Measurements from ENCODE around the gene TRAF7. TPM values are rescaled to one million over a fixed set of nuclear protein-coding genes. Genes with fewer than 3 reads are reported as not detected.
"Not testable (repeated sequence)": the region's sequence is repeated elsewhere in the genome, so short reads cannot be mapped to it uniquely, and the experiment has no call there.

Gene TRAF7
- total RNA-seq = 10 to 100 TPM; 70.7 to 93.7 TPM

DNA sequence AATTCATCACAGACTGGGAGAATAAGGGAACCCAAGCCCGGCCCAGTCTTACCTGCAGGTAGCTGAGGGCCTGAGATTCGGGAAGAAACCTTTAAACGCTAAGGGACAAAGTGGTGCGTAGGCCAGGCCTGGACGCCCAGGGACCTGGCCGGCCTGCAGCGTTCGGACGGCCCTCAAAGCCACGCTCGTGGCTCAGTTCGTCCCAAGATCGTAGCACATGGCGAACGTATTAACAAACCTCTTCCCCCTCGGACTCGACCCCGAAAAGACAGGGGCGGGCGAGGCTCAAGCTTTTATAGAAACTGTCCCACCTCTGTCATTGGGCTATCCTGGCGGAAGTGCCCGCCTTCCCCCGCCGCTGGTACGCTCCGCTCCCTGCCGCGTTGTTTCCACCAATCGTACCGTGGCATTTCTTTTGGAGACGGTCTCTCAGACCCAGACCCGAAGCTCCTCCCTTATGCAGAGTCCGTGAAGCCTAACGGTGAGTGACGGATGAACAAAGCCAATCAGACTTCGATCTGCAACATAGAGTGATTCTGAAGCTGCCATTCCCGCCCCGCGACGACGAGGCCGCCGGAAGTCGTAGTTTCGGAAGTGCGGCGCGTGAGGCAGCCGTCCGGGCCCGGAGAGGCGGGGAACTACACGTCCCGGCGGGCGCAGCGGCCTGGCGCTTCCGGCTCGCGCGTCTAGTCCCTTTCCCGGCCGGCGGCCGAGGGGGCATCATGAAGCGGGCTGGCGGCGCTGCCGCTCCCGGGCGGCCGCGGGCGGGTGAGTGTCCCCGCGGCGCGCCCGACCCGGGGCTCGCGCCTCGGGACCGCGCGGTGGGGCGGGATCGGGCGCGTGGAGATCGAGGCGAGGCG, at the start of gene TRAF7:
Gene TRAF7, plus strand, starts transcription at position 692 of the 860 bp plus-strand sequence. CDS start 8,139 bp downstream, outside the sequence.
- POLR2A ChIA-PET = interaction anchor here (0.6 to 1.6 kb wide), 42 partner anchors 9 to 850 kb away, joined by 3 to 19 read pairs (median 5); partner anchors contain the start of genes AMDHD2, ECI1, HAGH and KCTD5
- ATAC-seq = peak; percentile 95
- intact Hi-C loops (cut with DNase I, micrococcal nuclease) = loop anchor here (1.0 to 5.0 kb wide), 24 partner anchors 19 to 735 kb away; partner anchors contain the start of genes E4F1 (in 2 of the 2), MLST8 (in 2 of the 2), CCNF (in 1 of the 2) and CRAMP1 (in 1 of the 2)
- Mint-ChIP-seq H3K9me3 (ENCODE audit: low read depth) (no peaks in the 10 kb centered on the region), H3K27me3 (no peaks in the 10 kb centered on the region), H3K36me3 (ENCODE audit: low read depth) (peaks cover 48% of the 10 kb centered on the region), H3K4me1 (peaks cover 31% of the 10 kb centered on the region), H3K4me3 (peak within 1 kb of the TSS; percentile 89), H3K27ac (peak within 1 kb of the TSS; percentile 94)
- CTCF ChIA-PET = interaction anchor here (0.6 to 1.8 kb wide), 13 partner anchors 9 to 1949 kb away, joined by 3 to 20 read pairs (median 5); partner anchors contain the start of genes NTHL1, NUBP2, SPSB3 and TSC2
- DNase-seq = peak; percentile 98

DNA sequence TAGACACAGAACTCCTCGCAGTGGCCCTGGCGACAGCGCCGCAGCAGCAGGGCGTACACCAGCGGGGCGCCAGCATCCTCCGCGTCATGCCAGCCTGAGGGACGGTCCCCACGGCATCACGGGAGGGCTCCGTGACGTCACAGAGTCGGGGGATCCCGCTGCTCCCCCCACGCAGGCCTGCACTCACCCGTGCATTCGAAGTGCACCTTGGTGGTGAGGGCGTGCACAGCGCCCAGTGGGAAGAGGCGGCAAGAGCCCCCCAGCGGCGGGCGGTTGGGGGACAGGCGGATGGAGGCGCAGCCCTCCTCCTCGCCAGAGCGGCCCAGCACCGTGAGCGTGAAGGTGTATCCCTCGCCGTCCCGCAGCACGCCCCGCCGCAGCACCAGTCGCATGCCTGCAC, 49.4 kb upstream of the TRAF7 start:
- H3K36me3 Mint-ChIP-seq (ENCODE audit: low read depth); DNase-seq; H3K4me3 Mint-ChIP-seq; H3K9me3 Mint-ChIP-seq (ENCODE audit: low read depth); H3K27me3 Mint-ChIP-seq; H3K4me1 Mint-ChIP-seq; H3K27ac Mint-ChIP-seq; intact Hi-C loops (cut with DNase I, micrococcal nuclease); POLR2A ChIA-PET; ATAC-seq; CTCF ChIA-PET: not testable (repeated sequence)

DNA sequence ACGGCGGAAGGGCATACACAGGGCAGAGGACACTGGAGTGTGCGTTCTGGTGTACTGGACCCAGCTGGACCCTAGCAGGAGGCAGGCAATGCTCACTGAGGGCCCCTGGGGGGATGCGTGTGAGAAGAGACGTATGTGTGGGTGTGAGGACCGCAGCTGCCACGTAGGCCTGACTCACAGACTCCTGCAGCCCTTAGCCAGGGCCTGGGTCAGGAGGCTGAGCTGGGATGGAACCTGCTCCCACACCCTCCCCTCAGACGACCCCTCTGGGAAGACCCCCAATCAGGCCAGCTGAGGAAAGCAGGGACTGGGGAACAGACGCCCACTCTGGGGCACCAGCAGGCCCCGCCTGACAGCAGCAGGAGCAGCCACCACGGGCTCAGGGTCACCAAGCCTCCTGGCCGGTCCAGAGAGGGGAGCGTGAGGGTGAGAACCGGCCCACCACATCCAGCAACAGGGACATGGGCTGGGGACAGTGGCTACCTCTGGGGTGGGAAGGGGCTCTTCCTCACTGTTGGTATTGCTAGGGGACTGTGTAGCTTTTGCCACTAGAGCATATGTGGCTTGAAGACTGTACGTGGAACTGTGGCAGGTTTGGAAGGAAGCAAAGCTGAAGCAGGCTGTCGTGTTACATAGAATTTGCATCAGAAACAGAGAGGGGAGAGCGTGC, 48.3 kb upstream of the TRAF7 start:
- H3K9me3 Mint-ChIP-seq (ENCODE audit: low read depth); H3K4me3 Mint-ChIP-seq; DNase-seq; H3K4me1 Mint-ChIP-seq; H3K27ac Mint-ChIP-seq; H3K27me3 Mint-ChIP-seq; CTCF ChIA-PET; intact Hi-C loops (cut with DNase I, micrococcal nuclease); H3K36me3 Mint-ChIP-seq (ENCODE audit: low read depth); ATAC-seq: not testable (repeated sequence)
- POLR2A ChIA-PET = interaction anchor here (0.6 kb wide), 1 partner anchor 35 kb away, joined by 3 read pairs; no protein-coding TSS in a partner anchor

DNA sequence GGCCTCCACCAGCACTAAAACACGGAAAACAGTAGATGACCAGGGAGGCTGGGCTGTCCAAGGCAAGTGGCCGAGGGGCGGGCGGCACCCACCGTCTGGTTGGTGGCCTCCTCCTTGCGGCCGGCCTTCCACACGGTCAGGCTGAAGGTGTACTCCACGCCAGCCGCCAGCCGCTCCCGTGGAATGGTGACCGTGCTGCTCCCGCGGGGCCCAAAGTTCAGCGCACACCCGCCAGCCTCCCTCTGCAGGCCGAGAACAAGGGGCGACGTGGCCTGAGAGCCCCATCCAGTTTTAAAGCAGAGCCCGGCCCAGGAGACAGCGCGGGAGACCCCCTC, 47.8 kb upstream of the TRAF7 start:
- ATAC-seq; H3K36me3 Mint-ChIP-seq (ENCODE audit: low read depth); H3K4me3 Mint-ChIP-seq; H3K9me3 Mint-ChIP-seq (ENCODE audit: low read depth); intact Hi-C loops (cut with DNase I, micrococcal nuclease); H3K27me3 Mint-ChIP-seq; H3K4me1 Mint-ChIP-seq; CTCF ChIA-PET; H3K27ac Mint-ChIP-seq; DNase-seq: not testable (repeated sequence)
- POLR2A ChIA-PET = interaction anchor here (0.6 kb wide), 1 partner anchor 35 kb away, joined by 3 read pairs; no protein-coding TSS in a partner anchor

DNA sequence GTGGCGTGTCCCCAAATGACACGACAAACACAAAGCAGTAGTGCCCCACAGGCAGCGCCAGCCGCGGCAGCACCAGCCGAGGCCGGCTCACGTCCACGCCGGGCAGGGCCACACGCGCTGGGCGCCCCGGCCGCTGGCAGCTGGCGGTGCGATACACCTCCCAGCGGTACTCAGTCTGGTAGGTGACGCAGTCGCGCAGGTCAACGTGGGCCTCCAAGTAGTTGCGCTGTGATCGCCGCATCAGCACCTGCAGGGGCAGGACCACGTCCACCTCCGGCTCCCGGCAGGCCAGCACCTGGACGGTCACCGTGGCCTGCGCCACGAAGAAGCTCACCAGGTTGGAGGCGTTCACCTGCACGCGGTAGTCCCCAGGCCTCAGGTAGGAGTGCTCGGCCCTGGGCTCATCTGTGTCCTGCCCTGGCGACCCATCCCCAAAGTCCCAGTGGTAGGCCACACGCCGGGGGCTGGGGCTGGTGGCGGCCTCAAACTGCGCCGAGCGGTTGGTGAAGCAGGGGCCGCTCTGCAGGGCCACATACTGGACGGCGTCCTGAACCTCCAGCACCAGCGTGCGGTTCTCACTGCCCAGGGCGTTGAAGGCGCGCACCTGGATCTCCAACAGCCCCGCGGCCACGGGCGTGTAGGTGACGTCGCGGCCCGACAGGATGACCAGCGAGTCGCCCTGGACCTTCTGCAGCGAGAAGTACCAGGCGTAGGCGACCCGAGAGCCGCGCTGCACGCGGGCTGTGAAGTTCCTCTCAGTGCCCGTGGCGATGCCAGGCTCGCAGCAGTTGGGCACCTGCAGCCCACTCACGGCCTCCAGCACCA, 46.9 kb upstream of the TRAF7 start:
- intact Hi-C loops (cut with DNase I, micrococcal nuclease); POLR2A ChIA-PET; CTCF ChIA-PET; H3K27ac Mint-ChIP-seq; H3K4me3 Mint-ChIP-seq; H3K27me3 Mint-ChIP-seq; H3K9me3 Mint-ChIP-seq (ENCODE audit: low read depth); ATAC-seq; DNase-seq; H3K36me3 Mint-ChIP-seq (ENCODE audit: low read depth); H3K4me1 Mint-ChIP-seq: not testable (repeated sequence)

DNA sequence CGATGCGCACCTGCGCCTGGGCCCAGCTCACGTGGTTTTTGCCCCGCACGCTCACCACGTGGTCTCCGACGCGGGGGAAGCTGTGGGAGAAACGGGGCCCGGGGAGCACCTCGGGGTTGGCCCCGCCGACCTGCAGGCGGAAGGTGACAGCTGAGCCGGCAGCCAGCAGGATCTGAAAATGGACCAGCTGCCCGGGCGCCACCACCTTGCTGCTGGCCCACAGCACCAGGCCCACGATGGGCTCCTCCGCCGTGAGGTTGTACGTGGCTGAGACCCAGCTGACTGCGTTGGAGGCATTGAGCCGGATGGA, 46.4 kb upstream of the TRAF7 start:
- CTCF ChIA-PET; H3K4me1 Mint-ChIP-seq; H3K27ac Mint-ChIP-seq; H3K36me3 Mint-ChIP-seq (ENCODE audit: low read depth); H3K9me3 Mint-ChIP-seq (ENCODE audit: low read depth); ATAC-seq; H3K27me3 Mint-ChIP-seq; POLR2A ChIA-PET; H3K4me3 Mint-ChIP-seq; intact Hi-C loops (cut with DNase I, micrococcal nuclease); DNase-seq: not testable (repeated sequence)

DNA sequence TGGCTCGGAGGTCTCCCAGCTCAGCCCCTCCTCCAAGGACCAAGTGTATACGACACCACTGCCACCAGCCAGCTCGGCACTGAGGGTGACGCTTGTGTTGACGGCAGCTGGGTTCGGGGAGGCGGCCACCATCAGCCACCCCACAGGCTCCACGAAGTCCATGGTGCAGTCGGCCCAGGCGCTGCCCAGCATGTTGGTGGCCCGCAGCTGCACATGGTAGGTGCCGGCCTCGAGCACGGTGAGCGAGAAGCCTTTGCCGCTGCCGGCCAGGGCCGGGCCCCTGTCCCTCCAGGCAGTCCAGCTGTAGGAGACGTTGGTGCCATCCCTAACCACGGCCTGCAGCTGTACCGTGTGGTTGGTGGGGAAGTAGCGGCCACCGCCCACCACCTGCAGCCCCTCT, 45.7 kb upstream of the TRAF7 start:
- H3K27ac Mint-ChIP-seq; H3K36me3 Mint-ChIP-seq (ENCODE audit: low read depth); H3K9me3 Mint-ChIP-seq (ENCODE audit: low read depth): not testable (repeated sequence)

DNA sequence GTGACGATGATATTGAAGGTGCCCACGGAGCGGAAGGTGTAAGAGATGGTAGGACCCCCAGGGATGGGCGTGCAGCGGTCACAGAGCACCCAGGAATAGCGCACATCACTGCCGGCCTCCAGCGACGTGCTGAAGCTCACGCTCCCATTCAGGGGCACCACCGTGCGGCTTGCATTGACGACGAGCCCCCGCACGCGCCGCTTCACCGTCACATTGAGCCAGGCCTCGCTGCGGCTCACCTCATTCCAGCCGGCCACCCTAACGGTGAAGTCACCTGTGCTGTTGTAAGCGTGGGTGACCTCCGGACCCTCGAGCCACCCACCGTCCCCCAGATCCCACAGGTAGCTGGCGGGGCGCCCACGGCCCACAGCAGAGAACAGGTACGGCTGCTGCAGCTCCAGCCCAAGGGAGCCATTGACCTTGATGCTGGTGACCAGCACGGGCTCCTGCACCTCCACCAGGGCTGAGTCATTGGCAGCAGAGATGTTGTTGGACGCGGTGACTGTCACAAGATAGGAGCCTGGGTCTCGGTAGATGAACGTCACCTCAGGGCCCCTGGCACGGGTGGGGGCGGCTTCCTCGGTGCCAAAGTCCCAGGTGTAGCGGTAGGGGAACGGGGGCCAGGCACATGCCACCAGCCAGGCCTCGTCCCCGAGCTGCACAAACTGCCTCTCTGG, 45.1 kb upstream of the TRAF7 start:
- CTCF ChIA-PET; H3K27me3 Mint-ChIP-seq; H3K4me3 Mint-ChIP-seq; intact Hi-C loops (cut with DNase I, micrococcal nuclease); POLR2A ChIA-PET; H3K4me1 Mint-ChIP-seq; H3K9me3 Mint-ChIP-seq (ENCODE audit: low read depth); H3K27ac Mint-ChIP-seq; H3K36me3 Mint-ChIP-seq (ENCODE audit: low read depth); DNase-seq; ATAC-seq: not testable (repeated sequence)

More for the DNA sequence above, 45.7 kb upstream of the TRAF7 start:
- H3K4me1 Mint-ChIP-seq; DNase-seq; POLR2A ChIA-PET; CTCF ChIA-PET; H3K4me3 Mint-ChIP-seq; ATAC-seq; intact Hi-C loops (cut with DNase I, micrococcal nuclease); H3K27me3 Mint-ChIP-seq: not testable (repeated sequence)

DNA sequence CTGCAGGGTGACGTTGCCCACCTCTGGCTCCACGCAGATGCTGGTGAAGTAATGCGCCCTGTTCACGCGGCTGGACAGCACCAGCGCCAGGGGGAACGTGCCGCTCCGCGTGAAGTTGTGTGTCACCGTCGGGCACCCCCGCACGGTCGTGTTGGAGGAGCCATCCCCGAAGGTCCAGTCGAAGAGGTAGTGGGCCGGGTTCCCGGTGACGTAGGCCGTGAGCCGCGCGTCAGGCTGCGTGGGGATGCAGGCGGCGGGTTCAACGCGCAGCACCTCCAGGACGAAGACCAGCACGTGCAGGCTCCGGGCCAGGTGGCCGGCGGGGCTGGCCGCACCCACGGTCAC, 44.6 kb upstream of the TRAF7 start:
- DNase-seq; H3K27ac Mint-ChIP-seq; POLR2A ChIA-PET; H3K4me1 Mint-ChIP-seq; CTCF ChIA-PET; H3K4me3 Mint-ChIP-seq; ATAC-seq; intact Hi-C loops (cut with DNase I, micrococcal nuclease); H3K27me3 Mint-ChIP-seq; H3K9me3 Mint-ChIP-seq (ENCODE audit: low read depth); H3K36me3 Mint-ChIP-seq (ENCODE audit: low read depth): not testable (repeated sequence)

DNA sequence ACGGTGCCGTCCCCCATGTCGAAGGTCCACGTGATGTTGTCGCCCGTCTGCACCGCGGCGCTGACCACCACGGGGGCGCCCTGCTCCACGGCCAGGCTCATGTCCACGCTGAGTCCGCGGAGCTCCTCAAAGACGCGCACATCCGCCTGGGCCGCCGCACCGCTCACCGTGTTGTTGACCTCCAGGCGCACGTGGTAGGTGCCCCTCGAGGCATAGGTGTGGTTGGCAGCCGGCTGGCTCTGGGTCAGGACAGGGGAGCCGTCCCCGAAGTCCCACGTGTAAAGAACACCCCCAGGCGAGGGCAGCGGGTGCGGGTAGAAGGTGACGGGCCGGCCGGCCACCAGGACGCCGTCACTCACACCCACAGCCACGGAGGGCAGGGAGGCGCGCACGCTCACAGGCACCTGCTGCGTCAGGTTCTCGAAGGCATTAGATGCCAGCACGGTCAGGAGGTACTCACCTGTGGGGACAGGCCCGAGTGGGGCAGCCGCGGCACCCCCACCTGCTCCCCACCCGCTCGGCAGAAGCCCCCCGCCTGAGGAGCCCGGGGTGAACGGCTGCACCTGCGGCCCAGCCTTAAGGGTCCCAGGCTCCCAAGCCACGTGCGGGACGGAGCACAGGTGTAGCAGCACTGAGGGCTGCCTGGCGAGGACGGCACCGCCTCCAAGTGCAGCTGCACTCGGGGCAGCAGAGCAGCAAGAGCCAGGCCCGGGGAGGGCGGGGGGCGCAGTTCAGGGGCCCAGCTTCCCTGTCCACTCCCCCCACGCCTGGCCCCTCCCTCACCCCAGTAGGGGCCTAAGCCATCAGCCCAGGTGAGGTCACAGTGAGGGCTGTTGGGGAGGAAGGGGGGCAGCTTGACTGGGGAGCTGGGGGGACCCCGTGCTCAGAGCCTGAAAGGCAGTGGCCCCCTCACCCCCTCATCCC, 43.9 kb upstream of the TRAF7 start:
- ATAC-seq; H3K27me3 Mint-ChIP-seq; CTCF ChIA-PET; H3K36me3 Mint-ChIP-seq (ENCODE audit: low read depth); H3K27ac Mint-ChIP-seq; H3K9me3 Mint-ChIP-seq (ENCODE audit: low read depth); H3K4me1 Mint-ChIP-seq; DNase-seq; POLR2A ChIA-PET; intact Hi-C loops (cut with DNase I, micrococcal nuclease); H3K4me3 Mint-ChIP-seq: not testable (repeated sequence)
